OCI-LY3 (cell line): ENCODE results near the gene RANBP3.

Source experiments
- H2AFZ ChIP-seq: fragments of 200-600, 300-600 bp; shearing (Covaris generic); 2 replicates; pipeline ENCODE4 v1.6.0; 2014; ENCODE audit warnings: antibody characterized with exemption, low read depth, low read length
- H3K27ac ChIP-seq: fragments of 200-600, 300-600 bp; sonication (generic); 2 replicates; pipeline ENCODE4 v1.5.1; 2014; ENCODE audit warnings: mild to moderate bottlenecking, low read length, moderate library complexity, mixed read lengths
- H3K27me3 ChIP-seq: fragments of 200-600, 300-600 bp; sonication (generic); 2 replicates; pipeline ENCODE4 v1.6.1; 2014; ENCODE audit warnings: low read depth, low read length, mixed read lengths
- H3K36me3 ChIP-seq: fragments of 200-600, 300-600 bp; sonication (generic); replicated peaks from 2 replicates; pipeline ENCODE3; 2014; ENCODE audit warnings: low read depth, low read length, mixed read lengths
- H3K4me1 ChIP-seq: fragments of 300-600, 200-600 bp; sonication (generic); 2 replicates; pipeline ENCODE4 v1.6.1; 2014; ENCODE audit warnings: low read length, mixed read lengths
- H3K4me2 ChIP-seq: fragments of 200-600, 300-600 bp; sonication (generic); 2 replicates; pipeline ENCODE4 v1.6.1; 2014; ENCODE audit warnings: low read length, mixed read lengths
- H3K4me3 ChIP-seq: fragments of 300-600, 200-600 bp; sonication (generic); 2 replicates; pipeline ENCODE4 v1.5.1; 2014; ENCODE audit warnings: antibody characterized with exemption, mild to moderate bottlenecking, low read length, moderate library complexity
- H3K79me2 ChIP-seq: fragments of 300-600, 200-600 bp; shearing (Covaris generic); 2 replicates; pipeline ENCODE4 v1.6.1; 2014; ENCODE audit warnings: mild to moderate bottlenecking, low read length, mixed read lengths
- H3K9ac ChIP-seq: fragments of 300-600, 200-600 bp; shearing (Covaris generic); 2 replicates; pipeline ENCODE4 v1.6.0; 2014; ENCODE audit warnings: mild to moderate bottlenecking, low read length, moderate library complexity
- H3K9me3 ChIP-seq: fragments of 200-600, 300-600 bp; shearing (Covaris generic); 2 replicates; pipeline ENCODE4 v1.6.1; 2014; ENCODE audit warnings: low read length, mixed read lengths; ENCODE audit not compliant: insufficient read depth
- H4K20me1 ChIP-seq: fragments of 200-600, 300-600 bp; sonication (generic); 2 replicates; pipeline ENCODE4 v1.6.1; 2016; ENCODE audit warnings: low read length, mixed read lengths; ENCODE audit not compliant: insufficient read depth
- EZH2phosphoT487 ChIP-seq: fragments of 200-600 bp; shearing (Covaris generic); IDR thresholded peaks from 2 replicates; pipeline ENCODE4 v1.6.1; 2018; ENCODE audit warnings: antibody characterized with exemption, mixed run types, low read depth
- TF ChIP-seq, protein P1 (sequence below): fragments of 200-600, 300-600 bp; sonication (generic); IDR thresholded peaks from 2 replicates; pipeline ENCODE4 v1.5.1; 2014; ENCODE audit warnings: antibody characterized with exemption, low read length, low read depth

RANBP3 gene

DNA sequence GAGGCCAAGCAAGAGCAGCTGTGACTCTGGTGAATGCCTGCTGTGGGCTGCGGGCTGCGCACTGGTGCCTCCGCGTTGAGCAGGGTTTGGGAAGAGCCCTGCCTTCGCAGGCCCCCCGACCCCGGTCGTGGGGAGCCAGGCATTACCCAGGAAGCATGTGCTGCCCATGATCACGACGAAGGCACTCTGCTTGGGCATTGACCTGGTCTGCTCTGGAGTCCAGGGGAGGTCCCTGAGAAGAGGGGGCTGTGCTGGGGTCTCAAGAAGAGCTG, 19.2 kb downstream of the RANBP3 start:
- Histone ChIP-seq H3K4me1 (0 out of 2 replicates have a peak, but pooled peaks cover 5% of the 10 kb centered on the region), H3K27me3 (no peaks in the 10 kb centered on the region), H3K36me3 (peaks cover 17% of the 10 kb centered on the region), H3K4me3 (no peak overlapping the region), H4K20me1 (peaks cover 96% of the 10 kb centered on the region), H3K4me2 (no peak overlapping the region), H3K79me2 (peaks cover 100% of the 10 kb centered on the region), H3K27ac (no peak overlapping the region), H2AFZ (no peak overlapping the region), H3K9ac (no peak overlapping the region), H3K9me3 (no peaks in the 10 kb centered on the region)
- TF ChIP-seq EZH2phosphoT487, result no peak
- TF ChIP-seq, protein P1, sequence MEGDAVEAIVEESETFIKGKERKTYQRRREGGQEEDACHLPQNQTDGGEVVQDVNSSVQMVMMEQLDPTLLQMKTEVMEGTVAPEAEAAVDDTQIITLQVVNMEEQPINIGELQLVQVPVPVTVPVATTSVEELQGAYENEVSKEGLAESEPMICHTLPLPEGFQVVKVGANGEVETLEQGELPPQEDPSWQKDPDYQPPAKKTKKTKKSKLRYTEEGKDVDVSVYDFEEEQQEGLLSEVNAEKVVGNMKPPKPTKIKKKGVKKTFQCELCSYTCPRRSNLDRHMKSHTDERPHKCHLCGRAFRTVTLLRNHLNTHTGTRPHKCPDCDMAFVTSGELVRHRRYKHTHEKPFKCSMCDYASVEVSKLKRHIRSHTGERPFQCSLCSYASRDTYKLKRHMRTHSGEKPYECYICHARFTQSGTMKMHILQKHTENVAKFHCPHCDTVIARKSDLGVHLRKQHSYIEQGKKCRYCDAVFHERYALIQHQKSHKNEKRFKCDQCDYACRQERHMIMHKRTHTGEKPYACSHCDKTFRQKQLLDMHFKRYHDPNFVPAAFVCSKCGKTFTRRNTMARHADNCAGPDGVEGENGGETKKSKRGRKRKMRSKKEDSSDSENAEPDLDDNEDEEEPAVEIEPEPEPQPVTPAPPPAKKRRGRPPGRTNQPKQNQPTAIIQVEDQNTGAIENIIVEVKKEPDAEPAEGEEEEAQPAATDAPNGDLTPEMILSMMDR, result no peak

DNA sequence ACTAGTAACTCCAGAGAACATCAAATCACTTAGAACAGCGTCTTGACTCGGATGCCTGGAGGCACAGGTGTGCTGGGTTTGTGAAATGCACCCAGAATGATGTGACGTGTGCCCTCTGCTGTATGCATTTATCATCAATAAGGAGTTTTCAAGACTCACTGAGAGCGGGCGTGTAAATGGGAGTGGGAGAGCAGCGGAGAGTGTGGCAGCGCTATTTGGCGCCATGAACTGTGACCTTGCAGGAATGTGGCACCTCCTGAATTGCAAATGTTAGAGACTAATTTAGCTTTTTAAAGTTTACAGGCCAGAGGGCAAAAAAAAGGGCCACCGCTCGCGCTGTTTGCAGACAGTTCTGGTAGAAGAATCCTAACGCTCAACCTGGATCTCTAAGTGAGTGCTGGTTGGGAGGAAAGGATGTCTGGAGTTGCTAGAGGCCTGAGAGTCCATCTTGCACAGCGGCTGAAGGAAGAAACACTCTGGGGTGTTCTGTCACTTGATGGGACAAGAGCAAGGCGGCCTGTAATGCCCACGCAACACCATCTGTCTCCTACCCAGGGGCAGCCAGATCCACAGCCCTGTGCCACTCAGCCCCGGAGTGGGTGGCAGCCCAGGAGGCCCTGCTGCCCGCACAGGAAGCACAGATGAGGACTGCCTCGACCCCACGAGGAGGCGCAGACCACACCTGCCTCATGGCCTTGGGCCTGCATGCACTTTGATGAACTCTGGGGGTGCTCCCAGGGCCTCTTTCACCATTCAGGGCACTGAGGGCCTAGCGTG, 19.7 kb downstream of the RANBP3 start:
- H2AFZ ChIP-seq, result no peak overlapping the region
- H3K4me2 ChIP-seq, result no peak overlapping the region
- no peak overlapping the region for H3K9ac ChIP-seq
- H3K4me1 ChIP-seq, result peaks cover 10% of the 10 kb centered on the region
- H3K27ac ChIP-seq, result no peak overlapping the region
- no peaks in the 10 kb centered on the region for H3K9me3 ChIP-seq
- H3K27me3 ChIP-seq, result no peaks in the 10 kb centered on the region
- TF ChIP-seq EZH2phosphoT487, result no peak
- TF ChIP-seq, protein P1, result no peak
- H3K79me2 ChIP-seq, result peaks cover 100% of the 10 kb centered on the region
- no peak overlapping the region for H3K4me3 ChIP-seq
- peaks cover 96% of the 10 kb centered on the region for H4K20me1 ChIP-seq
- H3K36me3 ChIP-seq, result peaks cover 18% of the 10 kb centered on the region

DNA sequence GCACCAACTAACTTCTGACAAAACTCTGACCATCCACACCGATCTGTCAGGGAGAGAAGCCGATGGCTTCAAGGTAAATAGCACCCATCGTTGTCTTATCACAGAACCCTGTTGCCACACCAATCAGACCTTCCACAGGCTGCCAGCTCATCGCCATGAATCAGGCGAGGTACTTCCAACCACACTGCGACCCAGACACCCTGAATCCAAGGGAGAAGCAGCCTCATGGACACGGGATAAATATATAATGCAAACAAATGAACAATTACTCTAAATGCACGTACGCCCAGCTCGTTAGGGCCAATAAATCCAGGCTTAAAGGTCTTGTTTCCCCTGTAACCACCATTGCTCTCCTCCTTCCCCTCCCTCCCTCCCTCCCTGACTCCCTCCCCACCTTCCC, 20.8 kb downstream of the RANBP3 start:
- Histone ChIP-seq H3K4me1 (peaks cover 21% of the 10 kb centered on the region), H3K4me3 (no peak overlapping the region), H3K4me2 (no peak overlapping the region), H3K27me3 (no peaks in the 10 kb centered on the region), H2AFZ (no peak overlapping the region), H4K20me1 (peaks cover 96% of the 10 kb centered on the region), H3K27ac (no peak overlapping the region), H3K36me3 (peaks cover 18% of the 10 kb centered on the region), H3K9me3 (no peaks in the 10 kb centered on the region), H3K79me2 (peaks cover 100% of the 10 kb centered on the region), H3K9ac (no peak overlapping the region)
- TF ChIP-seq EZH2phosphoT487, result no peak
- TF ChIP-seq, protein P1, result no peak

DNA sequence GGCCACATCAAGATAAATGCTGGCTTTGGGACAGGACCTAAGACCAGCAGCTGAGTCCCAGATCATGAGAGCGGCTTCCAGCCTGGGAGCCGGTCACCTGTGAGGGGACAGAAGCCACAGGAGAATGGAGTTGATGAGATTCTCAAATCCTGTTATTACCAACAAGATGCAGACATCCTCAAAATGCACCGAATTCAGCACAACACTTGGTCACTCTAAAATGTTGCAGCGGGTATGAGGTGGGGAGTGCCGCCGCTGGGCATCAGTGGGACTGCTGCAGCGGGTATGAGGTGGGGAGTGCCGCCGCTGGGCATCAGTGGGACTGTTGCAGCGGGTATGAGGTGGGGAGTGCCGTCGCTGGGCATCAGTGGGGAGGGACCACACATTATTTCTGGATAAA, 21.2 kb downstream of the RANBP3 start:
- Histone ChIP-seq H3K36me3 (peaks cover 18% of the 10 kb centered on the region), H3K9me3 (no peaks in the 10 kb centered on the region), H3K9ac (no peak overlapping the region), H4K20me1 (peaks cover 96% of the 10 kb centered on the region), H3K27me3 (no peaks in the 10 kb centered on the region), H2AFZ (no peak overlapping the region), H3K4me1 (peaks cover 25% of the 10 kb centered on the region), H3K4me3 (no peak overlapping the region), H3K27ac (no peak overlapping the region), H3K4me2 (no peak overlapping the region), H3K79me2 (peaks cover 100% of the 10 kb centered on the region)
- TF ChIP-seq, protein P1, result no peak
- no peak for TF ChIP-seq EZH2phosphoT487
